ENCODE measurements around the gene HBS1L.

HBS1L gene

DNA sequence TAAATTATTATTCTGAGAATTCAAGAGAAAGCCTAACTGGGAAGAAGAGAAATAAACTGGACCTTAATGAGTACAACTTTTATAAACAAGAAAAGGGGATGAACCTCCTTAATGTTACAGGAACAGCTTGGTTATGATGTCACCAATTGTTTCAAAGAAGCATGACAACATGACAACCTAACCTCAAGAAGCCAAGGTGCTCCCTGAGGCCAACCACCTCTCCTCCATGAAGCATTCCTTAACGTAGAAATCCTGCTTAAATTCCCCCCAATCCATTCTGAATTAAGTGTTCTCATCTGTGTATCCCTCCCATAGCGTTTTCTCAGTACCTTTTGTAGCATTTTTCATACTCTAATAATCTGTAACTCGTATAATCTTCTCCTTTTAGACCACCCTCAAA, 1.7 kb downstream of the HBS1L start:
- no peak for DNase-seq
- Histone ChIP-seq H3K79me2 (ENCODE audit: control insufficient read depth, insufficient read depth, low read length, poor library complexity) (peaks cover 8% of the 10 kb centered on the region), H2AFZ (ENCODE audit: insufficient read depth, low read length, poor library complexity) (no peak overlapping the region), H4K91ac (ENCODE audit: low read depth, low read length) (no peak overlapping the region), H3K4me2 (ENCODE audit: low read length) (no peak overlapping the region), H3K79me1 (ENCODE audit: low read length) (peaks cover 8% of the 10 kb centered on the region), H2BK120ac (ENCODE audit: insufficient read depth, low read length, poor library complexity) (no peak overlapping the region), H3K27ac (ENCODE audit: low read depth, low read length) (no peak overlapping the region), H3K23ac (ENCODE audit: low read length) (no peak overlapping the region), H3K36me3 (ENCODE audit: control insufficient read depth in 1 of 2, insufficient read depth in 2 of 2, low read length in 2 of 2) (peaks cover 1 to 3% of the 10 kb centered on the region in 2 experiments), H4K8ac (ENCODE audit: low read depth, low read length) (no peak overlapping the region), H3K9me3 (ENCODE audit: insufficient read depth, low read depth, low read length) (no peaks in the 10 kb centered on the region), H3K4me3 (ENCODE audit: low read depth, low read length) (no peak overlapping the region), H3K4me1 (ENCODE audit: control insufficient read depth in 1 of 2, insufficient read depth in 2 of 2, low read length in 2 of 2) (peaks cover 0 to 4% of the 10 kb centered on the region in 2 experiments), H3K27me3 (ENCODE audit: insufficient read depth, low read length) (no peaks in the 10 kb centered on the region), H3K9ac (ENCODE audit: low read length) (no peak overlapping the region), H4K12ac (ENCODE audit: low read depth, low read length) (no peak overlapping the region), H2BK12ac (ENCODE audit: low read length) (no peak overlapping the region), H3K14ac (ENCODE audit: low read length) (no peak overlapping the region), H3K18ac (ENCODE audit: low read length) (no peak overlapping the region), H2BK5ac (ENCODE audit: low read depth, low read length, poor library complexity) (no peak overlapping the region), H3K4ac (ENCODE audit: low read depth, low read length) (peak overlapping the region; percentile 98), H2AK5ac (ENCODE audit: low read length) (no peak overlapping the region)
- no CpG with 5 or more reads among the region's 3 CpGs for WGBS (ENCODE audit: extremely low coverage, insufficient coverage, insufficient read length)

DNA sequence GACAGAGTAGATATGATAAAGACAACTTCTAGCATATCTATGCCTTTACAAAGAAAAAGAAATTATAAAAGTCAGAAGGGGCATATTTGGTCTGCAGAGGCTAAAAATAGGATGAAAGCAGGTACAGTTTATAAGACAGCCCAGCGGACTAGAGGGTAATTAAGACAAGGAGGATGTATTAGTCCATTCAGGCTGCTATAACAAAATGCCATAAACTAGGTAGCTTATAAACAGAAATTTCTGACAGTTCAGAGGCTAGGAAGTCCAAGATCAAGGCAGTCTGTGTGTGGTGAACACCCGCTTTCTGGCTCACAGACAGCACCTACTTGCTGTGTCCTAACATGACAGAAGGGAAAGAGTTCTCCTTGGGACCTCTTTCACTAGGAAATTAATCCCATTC, 5.7 kb downstream of the HBS1L start:
- peaks cover 0 to 4% of the 10 kb centered on the region in 2 experiments for H3K4me1 ChIP-seq (ENCODE audit: control insufficient read depth in 1 of 2, insufficient read depth in 2 of 2, low read length in 2 of 2)
- no CpG with 5 or more reads among the region's 2 CpGs for WGBS (ENCODE audit: extremely low coverage, insufficient coverage, insufficient read length)
- peaks cover 1 to 3% of the 10 kb centered on the region in 2 experiments for H3K36me3 ChIP-seq (ENCODE audit: control insufficient read depth in 1 of 2, insufficient read depth in 2 of 2, low read length in 2 of 2)
- no peak overlapping the region for H4K12ac ChIP-seq (ENCODE audit: low read depth, low read length)
- H2BK12ac ChIP-seq (ENCODE audit: low read length): no peak overlapping the region
- no peak overlapping the region for H2BK120ac ChIP-seq (ENCODE audit: insufficient read depth, low read length, poor library complexity)
- no peak overlapping the region for H3K27ac ChIP-seq (ENCODE audit: low read depth, low read length)
- no peak overlapping the region for H3K14ac ChIP-seq (ENCODE audit: low read length)
- H2BK5ac ChIP-seq (ENCODE audit: low read depth, low read length, poor library complexity): no peak overlapping the region
- no peak overlapping the region for H3K4me3 ChIP-seq (ENCODE audit: low read depth, low read length)
- no peaks in the 10 kb centered on the region for H3K79me1 ChIP-seq (ENCODE audit: low read length)
- peaks cover 3% of the 10 kb centered on the region for H3K79me2 ChIP-seq (ENCODE audit: control insufficient read depth, insufficient read depth, low read length, poor library complexity)
- H2AK5ac ChIP-seq (ENCODE audit: low read length): no peak overlapping the region
- H4K8ac ChIP-seq (ENCODE audit: low read depth, low read length): no peak overlapping the region
- no peak for DNase-seq
- no peak overlapping the region for H3K23ac ChIP-seq (ENCODE audit: low read length)
- H3K9ac ChIP-seq (ENCODE audit: low read length): no peak overlapping the region
- no peak overlapping the region for H3K4me2 ChIP-seq (ENCODE audit: low read length)
- no peak overlapping the region for H2AFZ ChIP-seq (ENCODE audit: insufficient read depth, low read length, poor library complexity)
- H3K27me3 ChIP-seq (ENCODE audit: insufficient read depth, low read length): no peaks in the 10 kb centered on the region
- H3K18ac ChIP-seq (ENCODE audit: low read length): no peak overlapping the region
- H4K91ac ChIP-seq (ENCODE audit: low read depth, low read length): no peak overlapping the region
- no peak overlapping the region for H3K4ac ChIP-seq (ENCODE audit: low read depth, low read length)
- no peaks in the 10 kb centered on the region for H3K9me3 ChIP-seq (ENCODE audit: insufficient read depth, low read depth, low read length)

GRCh38 chr6:135047336-135047735, 7.3 kb downstream of the HBS1L start:
- Histone ChIP-seq H3K18ac (ENCODE audit: low read length) (no peak overlapping the region), H2AFZ (ENCODE audit: insufficient read depth, low read length, poor library complexity) (no peak overlapping the region), H3K79me2 (ENCODE audit: control insufficient read depth, insufficient read depth, low read length, poor library complexity) (peaks cover 2% of the 10 kb centered on the region), H3K36me3 (ENCODE audit: control insufficient read depth in 1 of 2, insufficient read depth in 2 of 2, low read length in 2 of 2) (peaks cover 1 to 3% of the 10 kb centered on the region in 2 experiments), H2BK120ac (ENCODE audit: insufficient read depth, low read length, poor library complexity) (no peak overlapping the region), H4K12ac (ENCODE audit: low read depth, low read length) (no peak overlapping the region), H3K4me1 (ENCODE audit: control insufficient read depth in 1 of 2, insufficient read depth in 2 of 2, low read length in 2 of 2) (peaks cover 0 to 2% of the 10 kb centered on the region in 2 experiments), H3K9me3 (ENCODE audit: insufficient read depth, low read depth, low read length) (no peaks in the 10 kb centered on the region), H3K79me1 (ENCODE audit: low read length) (no peaks in the 10 kb centered on the region), H4K91ac (ENCODE audit: low read depth, low read length) (no peak overlapping the region), H3K23ac (ENCODE audit: low read length) (no peak overlapping the region), H4K8ac (ENCODE audit: low read depth, low read length) (no peak overlapping the region), H3K4ac (ENCODE audit: low read depth, low read length) (no peak overlapping the region), H3K4me2 (ENCODE audit: low read length) (no peak overlapping the region), H2BK12ac (ENCODE audit: low read length) (no peak overlapping the region), H3K4me3 (ENCODE audit: low read depth, low read length) (no peak overlapping the region), H3K14ac (ENCODE audit: low read length) (no peak overlapping the region), H3K27ac (ENCODE audit: low read depth, low read length) (no peak overlapping the region), H2AK5ac (ENCODE audit: low read length) (no peak overlapping the region), H3K27me3 (ENCODE audit: insufficient read depth, low read length) (no peaks in the 10 kb centered on the region), H2BK5ac (ENCODE audit: low read depth, low read length, poor library complexity) (no peak overlapping the region), H3K9ac (ENCODE audit: low read length) (no peak overlapping the region)
- no peak for DNase-seq
- WGBS (ENCODE audit: extremely low coverage, insufficient coverage, insufficient read length): 100% methylated on average over 1 of the region's 4 CpGs

DNA sequence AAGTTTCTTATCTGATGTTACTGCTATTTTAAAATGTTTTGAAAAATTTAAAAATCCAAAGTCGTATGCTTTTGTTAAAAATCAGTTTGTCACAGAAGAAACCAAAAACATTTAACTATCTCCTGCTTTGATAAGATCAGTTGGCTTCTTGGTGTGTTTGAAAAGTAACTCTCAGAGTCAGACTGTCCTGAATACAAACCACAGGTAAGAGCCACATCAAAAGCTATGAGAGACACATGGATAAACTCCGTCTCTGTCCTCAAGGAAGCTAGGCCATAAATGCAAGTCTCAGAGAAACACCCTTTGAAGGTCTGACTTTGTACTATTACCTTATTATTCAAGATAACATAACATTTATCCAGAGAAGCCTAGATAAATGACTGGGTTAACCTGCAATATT, 7.7 kb downstream of the HBS1L start:
- no peak overlapping the region for H4K91ac ChIP-seq (ENCODE audit: low read depth, low read length)
- H3K4me1 ChIP-seq (ENCODE audit: control insufficient read depth in 1 of 2, insufficient read depth in 2 of 2, low read length in 2 of 2): peaks cover 0 to 2% of the 10 kb centered on the region in 2 experiments
- H3K9ac ChIP-seq (ENCODE audit: low read length): no peak overlapping the region
- no peak overlapping the region for H2BK12ac ChIP-seq (ENCODE audit: low read length)
- no peak overlapping the region for H2AFZ ChIP-seq (ENCODE audit: insufficient read depth, low read length, poor library complexity)
- no peak overlapping the region for H3K14ac ChIP-seq (ENCODE audit: low read length)
- H3K23ac ChIP-seq (ENCODE audit: low read length): no peak overlapping the region
- no peak overlapping the region for H2AK5ac ChIP-seq (ENCODE audit: low read length)
- no CpG with 5 or more reads among the region's 2 CpGs for WGBS (ENCODE audit: extremely low coverage, insufficient coverage, insufficient read length)
- H2BK5ac ChIP-seq (ENCODE audit: low read depth, low read length, poor library complexity): no peak overlapping the region
- no peaks in the 10 kb centered on the region for H3K9me3 ChIP-seq (ENCODE audit: insufficient read depth, low read depth, low read length)
- H3K18ac ChIP-seq (ENCODE audit: low read length): no peak overlapping the region
- H3K4me2 ChIP-seq (ENCODE audit: low read length): no peak overlapping the region
- no peaks in the 10 kb centered on the region for H3K79me2 ChIP-seq (ENCODE audit: control insufficient read depth, insufficient read depth, low read length, poor library complexity)
- H4K8ac ChIP-seq (ENCODE audit: low read depth, low read length): no peak overlapping the region
- H3K36me3 ChIP-seq (ENCODE audit: control insufficient read depth in 1 of 2, insufficient read depth in 2 of 2, low read length in 2 of 2): peaks cover 1 to 3% of the 10 kb centered on the region in 2 experiments
- no peak overlapping the region for H4K12ac ChIP-seq (ENCODE audit: low read depth, low read length)
- no peak overlapping the region for H3K4ac ChIP-seq (ENCODE audit: low read depth, low read length)
- no peak overlapping the region for H3K4me3 ChIP-seq (ENCODE audit: low read depth, low read length)
- no peak for DNase-seq
- H3K27ac ChIP-seq (ENCODE audit: low read depth, low read length): no peak overlapping the region
- no peaks in the 10 kb centered on the region for H3K27me3 ChIP-seq (ENCODE audit: insufficient read depth, low read length)
- H3K79me1 ChIP-seq (ENCODE audit: low read length): no peaks in the 10 kb centered on the region
- H2BK120ac ChIP-seq (ENCODE audit: insufficient read depth, low read length, poor library complexity): no peak overlapping the region

All from trophoblast cell (in vitro differentiated cells and primary cell).